Measurements from ENCODE around the gene OTOF. TPM values are rescaled to one million over a fixed set of nuclear protein-coding genes. Genes with fewer than 3 reads are reported as not detected.

Gene OTOF
- total RNA-seq, 4 donors from 2014 or later, result 0.21 TPM; not detected in 3

- Histone ChIP-seq H3K4me3 (no peak overlapping the region), H3K27me3 (no peaks in the 10 kb centered on the region), H3K4me1 (no peaks in the 10 kb centered on the region), H3K9me3 (no peaks in the 10 kb centered on the region), H3K27ac (no peak overlapping the region), H3K36me3 (no peaks in the 10 kb centered on the region)
- no peak for TF ChIP-seq CTCF (IDR thresholded peaks at IDR 0.05)
- intact Hi-C loops (cut with DNase I; ENCODE audit: low total_unique reads), result no loop called here
- no peak for DNase-seq
Observed at GRCh38 chr2:26484579-26484978, 6.7 kb upstream of the OTOF start.

GRCh38 chr2:26483957-26484565 lies 6.1 kb upstream of the OTOF start:
- no peak for DNase-seq

GRCh38 chr2:26483516-26483915 lies 5.6 kb upstream of the OTOF start:
- H3K4me1 ChIP-seq, result no peaks in the 10 kb centered on the region
- intact Hi-C loops (cut with DNase I; ENCODE audit: low total_unique reads), result no loop called here
- H3K27me3 ChIP-seq, result no peaks in the 10 kb centered on the region
- no peak overlapping the region for H3K27ac ChIP-seq
- no peaks in the 10 kb centered on the region for H3K36me3 ChIP-seq
- no peak overlapping the region for H3K4me3 ChIP-seq
- H3K9me3 ChIP-seq, result no peaks in the 10 kb centered on the region
- no peak for DNase-seq
- TF ChIP-seq CTCF (IDR thresholded peaks at IDR 0.05) (no peak), POLR2A (IDR thresholded peaks at IDR 0.05) (no peak)

More at GRCh38 chr2:26483957-26484565, 6.1 kb upstream of the OTOF start:
- intact Hi-C loops (cut with DNase I; ENCODE audit: low total_unique reads), result no loop called here
- Histone ChIP-seq H3K4me3 (no peak overlapping the region), H3K4me1 (no peaks in the 10 kb centered on the region), H3K27ac (no peak overlapping the region), H3K36me3 (no peaks in the 10 kb centered on the region), H3K9me3 (no peaks in the 10 kb centered on the region), H3K27me3 (no peaks in the 10 kb centered on the region)
- TF ChIP-seq CTCF (IDR thresholded peaks at IDR 0.05), result no peak
- TF ChIP-seq POLR2A (IDR thresholded peaks at IDR 0.05), result no peak

- DNase-seq, result no peak
- intact Hi-C loops (cut with DNase I; ENCODE audit: low total_unique reads), result no loop called here
- Histone ChIP-seq H3K4me3 (no peak overlapping the region), H3K4me1 (no peaks in the 10 kb centered on the region), H3K36me3 (no peaks in the 10 kb centered on the region), H3K27ac (no peak overlapping the region), H3K9me3 (no peaks in the 10 kb centered on the region), H3K27me3 (no peaks in the 10 kb centered on the region)
- no peak for TF ChIP-seq POLR2A (IDR thresholded peaks at IDR 0.05)
- no peak for TF ChIP-seq CTCF (IDR thresholded peaks at IDR 0.05)
Observed at GRCh38 chr2:26483027-26483326, 5.1 kb upstream of the OTOF start.

- intact Hi-C loops (cut with DNase I; ENCODE audit: low total_unique reads), result no loop called here
- Histone ChIP-seq H3K36me3 (no peaks in the 10 kb centered on the region), H3K27ac (no peak overlapping the region), H3K9me3 (no peaks in the 10 kb centered on the region), H3K27me3 (no peaks in the 10 kb centered on the region), H3K4me3 (no peak overlapping the region), H3K4me1 (no peaks in the 10 kb centered on the region)
- TF ChIP-seq CTCF (IDR thresholded peaks at IDR 0.05) (no peak), POLR2A (IDR thresholded peaks at IDR 0.05) (no peak)
- no peak for DNase-seq
Observed at GRCh38 chr2:26482211-26483026, 4.5 kb upstream of the OTOF start.

Data from uterus (tissue), 4 donors.